Ishikawa (cell line): ENCODE results near the gene FBXL17.

Source experiments
- CEBPB ChIP-seq: IDR thresholded peaks from 2 replicates; pipeline ENCODE4 v1.6.1; 2012
- CREB1 ChIP-seq: IDR thresholded peaks from 2 replicates; pipeline ENCODE4 v1.6.1; 2012; ENCODE audit warnings: low read depth
- EGR1 ChIP-seq: IDR thresholded peaks from 2 replicates; pipeline ENCODE4 v1.6.1; 2012
- EP300 ChIP-seq: IDR thresholded peaks from 2 replicates; pipeline ENCODE4 v1.6.1; 2012; ENCODE audit warnings: borderline replicate concordance
- FOXM1 ChIP-seq: IDR thresholded peaks from 2 replicates; pipeline ENCODE4 v1.6.1; 2012; ENCODE audit warnings: low read depth, borderline replicate concordance
- NFIC ChIP-seq: IDR thresholded peaks from 2 replicates; pipeline ENCODE4 v1.6.1; 2012
- RAD21 ChIP-seq: IDR thresholded peaks from 2 replicates; pipeline ENCODE4 v1.6.1; 2012; ENCODE audit warnings: low read depth
- TAF1 ChIP-seq: IDR thresholded peaks from 2 replicates; pipeline ENCODE4 v1.6.1; 2012; ENCODE audit warnings: low read depth, mild to moderate bottlenecking
- TCF12 ChIP-seq: IDR thresholded peaks from 2 replicates; pipeline ENCODE4 v1.6.1; 2012; ENCODE audit warnings: low read depth
- TEAD4 ChIP-seq: IDR thresholded peaks from 2 replicates; pipeline ENCODE4 v1.6.1; 2012
- YY1 ChIP-seq: IDR thresholded peaks from 2 replicates; pipeline ENCODE4 v1.6.1; 2012; ENCODE audit warnings: low read depth
- ZBTB7A ChIP-seq: IDR thresholded peaks from 2 replicates; pipeline ENCODE4 v1.6.1; 2012; ENCODE audit warnings: low read depth
- TF ChIP-seq, protein P1 (sequence below): IDR thresholded peaks from 2 replicates; pipeline ENCODE4 v1.6.1; 2012
- TF ChIP-seq, protein P2 (sequence below): IDR thresholded peaks from 2 replicates; pipeline ENCODE4 v1.6.1; 2012; ENCODE audit warnings: low read depth, mild to moderate bottlenecking
- TF ChIP-seq, protein P3 (sequence below): IDR thresholded peaks from 2 replicates; pipeline ENCODE4 v1.6.1; 2012

The FBXL17 gene

DNA sequence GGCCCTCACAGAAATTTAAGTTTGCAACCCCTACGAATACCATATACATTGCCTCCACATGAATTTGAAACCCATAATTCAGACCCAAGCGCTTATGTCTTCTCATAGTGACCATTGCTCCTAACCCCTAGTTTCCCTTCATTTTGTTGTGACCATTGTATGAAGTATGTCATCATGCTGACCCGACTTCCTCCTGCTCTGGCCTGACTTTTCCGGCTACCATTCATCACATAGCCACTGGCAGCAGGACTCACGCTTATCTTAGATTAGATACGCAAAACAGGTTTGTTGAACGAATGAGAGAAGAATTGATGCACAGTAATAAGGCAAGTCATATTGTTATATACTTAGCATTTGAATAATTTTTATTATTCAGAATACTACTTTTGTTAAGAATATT, 345.4 kb downstream of the FBXL17 start:
- no peak for TF ChIP-seq RAD21
- TF ChIP-seq FOXM1: no peak
- TF ChIP-seq, protein P1, sequence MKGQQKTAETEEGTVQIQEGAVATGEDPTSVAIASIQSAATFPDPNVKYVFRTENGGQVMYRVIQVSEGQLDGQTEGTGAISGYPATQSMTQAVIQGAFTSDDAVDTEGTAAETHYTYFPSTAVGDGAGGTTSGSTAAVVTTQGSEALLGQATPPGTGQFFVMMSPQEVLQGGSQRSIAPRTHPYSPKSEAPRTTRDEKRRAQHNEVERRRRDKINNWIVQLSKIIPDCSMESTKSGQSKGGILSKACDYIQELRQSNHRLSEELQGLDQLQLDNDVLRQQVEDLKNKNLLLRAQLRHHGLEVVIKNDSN: no peak
- no peak for TF ChIP-seq NFIC
- TF ChIP-seq, protein P2, sequence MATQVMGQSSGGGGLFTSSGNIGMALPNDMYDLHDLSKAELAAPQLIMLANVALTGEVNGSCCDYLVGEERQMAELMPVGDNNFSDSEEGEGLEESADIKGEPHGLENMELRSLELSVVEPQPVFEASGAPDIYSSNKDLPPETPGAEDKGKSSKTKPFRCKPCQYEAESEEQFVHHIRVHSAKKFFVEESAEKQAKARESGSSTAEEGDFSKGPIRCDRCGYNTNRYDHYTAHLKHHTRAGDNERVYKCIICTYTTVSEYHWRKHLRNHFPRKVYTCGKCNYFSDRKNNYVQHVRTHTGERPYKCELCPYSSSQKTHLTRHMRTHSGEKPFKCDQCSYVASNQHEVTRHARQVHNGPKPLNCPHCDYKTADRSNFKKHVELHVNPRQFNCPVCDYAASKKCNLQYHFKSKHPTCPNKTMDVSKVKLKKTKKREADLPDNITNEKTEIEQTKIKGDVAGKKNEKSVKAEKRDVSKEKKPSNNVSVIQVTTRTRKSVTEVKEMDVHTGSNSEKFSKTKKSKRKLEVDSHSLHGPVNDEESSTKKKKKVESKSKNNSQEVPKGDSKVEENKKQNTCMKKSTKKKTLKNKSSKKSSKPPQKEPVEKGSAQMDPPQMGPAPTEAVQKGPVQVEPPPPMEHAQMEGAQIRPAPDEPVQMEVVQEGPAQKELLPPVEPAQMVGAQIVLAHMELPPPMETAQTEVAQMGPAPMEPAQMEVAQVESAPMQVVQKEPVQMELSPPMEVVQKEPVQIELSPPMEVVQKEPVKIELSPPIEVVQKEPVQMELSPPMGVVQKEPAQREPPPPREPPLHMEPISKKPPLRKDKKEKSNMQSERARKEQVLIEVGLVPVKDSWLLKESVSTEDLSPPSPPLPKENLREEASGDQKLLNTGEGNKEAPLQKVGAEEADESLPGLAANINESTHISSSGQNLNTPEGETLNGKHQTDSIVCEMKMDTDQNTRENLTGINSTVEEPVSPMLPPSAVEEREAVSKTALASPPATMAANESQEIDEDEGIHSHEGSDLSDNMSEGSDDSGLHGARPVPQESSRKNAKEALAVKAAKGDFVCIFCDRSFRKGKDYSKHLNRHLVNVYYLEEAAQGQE: no peak
- no peak for TF ChIP-seq TEAD4
- no peak for TF ChIP-seq CREB1

DNA sequence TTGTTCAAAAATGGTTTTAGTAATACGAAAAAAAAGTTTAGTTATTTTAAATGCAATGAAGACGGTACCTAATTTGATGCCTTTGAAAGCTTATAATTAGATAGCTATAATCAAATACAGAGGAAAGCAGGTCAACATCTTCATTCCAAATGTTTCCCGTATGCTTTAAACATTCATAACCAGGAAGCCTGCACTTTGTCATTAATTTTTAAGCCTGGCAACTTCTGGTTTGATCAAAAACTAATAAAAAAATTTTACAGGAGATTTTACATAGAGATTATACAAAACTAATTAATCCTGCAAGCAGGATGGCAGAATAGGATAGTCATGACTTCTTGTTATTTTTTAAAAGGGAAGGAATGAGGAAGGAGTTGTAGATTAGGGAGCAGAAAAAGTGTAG, 353.0 kb downstream of the FBXL17 start:
- no peak for TF ChIP-seq YY1
- TF ChIP-seq EP300: no peak
- TF ChIP-seq, protein P3, sequence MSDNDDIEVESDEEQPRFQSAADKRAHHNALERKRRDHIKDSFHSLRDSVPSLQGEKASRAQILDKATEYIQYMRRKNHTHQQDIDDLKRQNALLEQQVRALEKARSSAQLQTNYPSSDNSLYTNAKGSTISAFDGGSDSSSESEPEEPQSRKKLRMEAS: no peak
- TF ChIP-seq EGR1: no peak
- no peak for TF ChIP-seq FOXM1
- TF ChIP-seq CREB1: no peak

DNA sequence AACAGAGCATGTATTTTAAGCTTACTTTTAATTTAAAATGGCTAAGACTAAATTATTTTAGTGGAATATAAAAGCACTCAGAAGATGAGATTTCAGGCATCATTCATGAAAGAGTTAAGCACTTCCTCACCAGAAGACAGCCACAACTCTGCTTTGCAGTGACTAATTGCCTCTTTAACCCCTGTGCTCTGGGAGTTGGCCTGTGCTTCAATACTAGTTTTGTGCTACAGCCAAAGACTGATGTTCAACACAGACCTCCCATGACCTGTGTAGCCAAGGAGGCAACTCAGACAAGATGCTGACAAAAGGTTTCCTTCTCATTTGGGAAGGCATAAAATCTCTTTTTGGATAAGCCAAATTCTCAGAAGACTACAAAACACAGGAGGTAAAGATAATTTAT, 353.5 kb downstream of the FBXL17 start:
- no peak for TF ChIP-seq ZBTB7A
- TF ChIP-seq YY1: no peak
- TF ChIP-seq, protein P2: no peak
- no peak for TF ChIP-seq EP300
- TF ChIP-seq FOXM1: no peak
- TF ChIP-seq TCF12: no peak
- no peak for TF ChIP-seq CREB1
- TF ChIP-seq CEBPB: no peak
- TF ChIP-seq TEAD4: no peak
- TF ChIP-seq, protein P1: no peak
- TF ChIP-seq, protein P3: no peak
- no peak for TF ChIP-seq NFIC
- no peak for TF ChIP-seq TAF1
- TF ChIP-seq RAD21: no peak
- no peak for TF ChIP-seq EGR1

DNA sequence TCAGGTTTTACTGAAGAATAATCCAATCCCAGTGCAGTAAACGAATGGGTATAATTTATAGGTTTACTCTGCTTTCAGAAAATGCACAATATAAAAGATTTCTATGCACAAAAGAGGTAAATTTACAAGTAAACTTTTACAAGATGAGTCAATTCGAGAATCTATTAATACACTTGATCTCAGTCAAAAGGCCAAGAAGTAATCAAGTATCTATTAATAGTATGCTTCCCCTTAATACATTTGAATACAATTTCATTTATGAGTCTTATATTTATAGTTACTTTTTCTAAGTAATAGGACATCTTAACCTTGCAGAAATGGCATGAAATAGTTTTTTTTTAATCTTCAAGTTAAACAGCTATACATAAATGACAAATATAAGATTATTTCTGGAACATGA, 355.9 kb downstream of the FBXL17 start:
- TF ChIP-seq RAD21 (no peak), CEBPB (no peak), EGR1 (no peak), FOXM1 (no peak), YY1 (no peak), EP300 (no peak)
- TF ChIP-seq, protein P3: no peak
- TF ChIP-seq, protein P2: no peak

DNA sequence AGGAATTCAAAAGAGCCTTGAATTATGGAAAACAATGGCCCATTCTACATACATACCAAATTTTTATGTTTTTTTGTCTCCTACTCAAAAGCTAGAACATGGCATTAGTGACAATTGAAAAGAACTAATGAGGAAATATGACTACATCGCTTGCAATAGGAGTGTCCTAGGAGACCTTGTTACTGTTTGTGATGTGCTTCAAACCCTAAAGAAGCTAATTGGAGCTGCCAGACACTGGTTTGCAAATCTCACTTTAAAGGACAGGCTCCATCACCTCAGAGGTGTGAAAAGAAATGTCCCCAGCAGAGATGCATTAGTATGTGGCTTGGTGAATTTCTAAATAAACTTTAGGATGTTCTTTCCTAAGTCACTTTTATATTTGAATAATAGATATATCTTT, 356.9 kb downstream of the FBXL17 start:
- TF ChIP-seq ZBTB7A (no peak), FOXM1 (no peak), TCF12 (no peak), RAD21 (no peak), YY1 (no peak), NFIC (no peak), CREB1 (no peak)
- TF ChIP-seq, protein P3: no peak
